K562 (cell line): ENCODE measurements around the gene UGT1A10. TPM values are rescaled to one million over a fixed set of nuclear protein-coding genes. Genes with fewer than 3 reads are reported as not detected.

ENCODE experiments used
- ATAC-seq: fragments of 200-7000 bp; cut with Tn5 transposase; 3 replicates; pipeline ENCODE4 v1.9.1; 2020; ENCODE audit warnings: moderate library complexity
- BruUV-seq: library from RNA; stranded (reverse); fragments of 400-500 nt; replicated peaks from 2 replicates; lab custom pipeline; 2021; lab: Mats Ljungman, UMichigan
- CTCF ChIA-PET: fragments of 300-600 bp; formaldehyde crosslinking; extraction: SDS; loops from one replicate; lab custom pipeline; 2021; ENCODE audit warnings: low intra/inter-chr PET ratio; lab: Yijun Ruan, JAX
- POLR2A ChIA-PET: fragments of 300-600, 350-650 bp; sonication (Branson Sonifier 250); formaldehyde crosslinking; extraction: SDS; loops from one replicate; lab custom pipeline; 2021; ENCODE audit warnings: antibody characterized with exemption, inconsistent platforms; lab: Yijun Ruan, JAX
- DNase-seq, 4 experiments: peaks; one replicate each; pipeline versions ENCODE4 v3.0.0 to v3.0.0-alpha.2; 2011 to 2018; ENCODE audit warnings: low spot score in 3 of 4, mixed read lengths in 3 of 4; ENCODE audit errors: extremely low read depth in 1 of 4
- FAIRE-seq: peaks from 2 replicates; lab custom pipeline; 2011; peaks lifted over from hg19 to GRCh38; lab: Jason Lieb, UNC
- H2AFZ ChIP-seq: 2 replicates; pipeline ENCODE4 v1.6.0; 2011; ENCODE audit warnings: low read depth, low read length, control low read depth, inconsistent platforms
- H3K27ac ChIP-seq: fragments of 200-600 bp; 3 replicates; pipeline ENCODE4 v1.8.0; 2011; ENCODE audit warnings: low read depth, mild to moderate bottlenecking, control low read depth, inconsistent platforms, low read length, moderate library complexity, mixed read lengths; ENCODE audit errors: extremely low read depth
- H3K27me3 ChIP-seq, 2 experiments: fragments of 300-600 bp in 1 of 2; 2 replicates in 1 of 2; 3 replicates in 1 of 2; pipeline versions ENCODE4 v1.6.0 to v1.8.0; 2011; ENCODE audit warnings: inconsistent platforms in 2 of 2, low read length in 2 of 2, mild to moderate bottlenecking in 1 of 2, mixed read lengths in 1 of 2, moderate library complexity in 1 of 2; ENCODE audit not compliant: control insufficient read depth in 2 of 2, insufficient read depth in 2 of 2
- H3K36me3 ChIP-seq: fragments of 300-600 bp; 3 replicates; pipeline ENCODE4 v1.8.0; 2011; ENCODE audit warnings: mild to moderate bottlenecking, low read length, inconsistent platforms; ENCODE audit not compliant: control insufficient read depth, insufficient read depth
- H3K4me1 ChIP-seq, 2 experiments: fragments of 200-600 bp in 1 of 2; replicated peaks in 1 of 2; 2 replicates in 1 of 2; 3 replicates in 1 of 2; pipeline versions ENCODE4 v1.5.1 to v1.8.0; 2011; ENCODE audit warnings: inconsistent platforms in 2 of 2, low read length in 2 of 2, mild to moderate bottlenecking in 1 of 2, mixed read lengths in 1 of 2, moderate library complexity in 1 of 2; ENCODE audit not compliant: control insufficient read depth in 2 of 2, insufficient read depth in 2 of 2
- H3K4me2 ChIP-seq: 2 replicates; pipeline ENCODE4 v1.6.1; 2011; ENCODE audit warnings: low read length, control low read depth, inconsistent platforms, mixed read lengths; ENCODE audit not compliant: insufficient read depth
- H3K4me3 ChIP-seq: fragments of 200-600 bp; sonication (generic), shearing (Covaris generic); 2 replicates; pipeline ENCODE4 v1.5.1; 2016; ENCODE audit warnings: control low read depth, inconsistent platforms
- H3K79me2 ChIP-seq: fragments of 200-600 bp; 3 replicates; pipeline ENCODE4 v1.8.0; 2011; ENCODE audit warnings: low read length, inconsistent platforms; ENCODE audit not compliant: control insufficient read depth, insufficient read depth
- H3K9ac ChIP-seq, 2 experiments: 2 replicates each; pipeline versions ENCODE4 v1.6.0 to v1.6.1; 2011; ENCODE audit warnings: low read depth in 2 of 2, low read length in 2 of 2, control low read depth in 1 of 2, inconsistent platforms in 1 of 2, mild to moderate bottlenecking in 1 of 2, mixed read lengths in 1 of 2; ENCODE audit not compliant: insufficient read depth in 1 of 2
- H3K9me1 ChIP-seq: one replicate; pipeline ENCODE4 v1.6.0; 2011; ENCODE audit warnings: inconsistent platforms, mild to moderate bottlenecking, low read length, moderate library complexity; ENCODE audit not compliant: control insufficient read depth, insufficient read depth
- H3K9me3 ChIP-seq: replicated peaks from 2 replicates; pipeline ENCODE4 v1.5.1; 2011; ENCODE audit warnings: low read depth, low read length, inconsistent platforms; ENCODE audit not compliant: control insufficient read depth, insufficient read depth
- H4K20me1 ChIP-seq: replicated peaks from 2 replicates; pipeline ENCODE4 v1.6.1; 2011; ENCODE audit warnings: low read length, inconsistent platforms, mixed read lengths; ENCODE audit not compliant: control insufficient read depth, insufficient read depth
- CXXC5 ChIP-seq: fragments of 250-450 bp; sonication (Bioruptor Pico); IDR thresholded peaks from 2 replicates; pipeline ENCODE4 v1.8.0; 2022; ENCODE audit warnings: inconsistent platforms, mild to moderate bottlenecking, moderate library complexity
- HNRNPUL1 ChIP-seq: fragments of 200-400 bp; formaldehyde crosslinking; IDR thresholded peaks from 2 replicates; pipeline ENCODE4 v1.6.1; 2017; ENCODE audit warnings: low read length
- MAZ ChIP-seq, 2 experiments: fragments of 450-650 bp in 1 of 2; sonication (generic) in 1 of 2; formaldehyde crosslinking; IDR thresholded peaks in 1 of 2; conservative IDR thresholded peaks in 1 of 2; 2 replicates each; pipeline versions ENCODE4 v1.4.0 to v1.5.0; 2020; ENCODE audit warnings: mild to moderate bottlenecking in 1 of 2, missing genetic modification reagents in 1 of 2
- POLR2A ChIP-seq: fragments of 450-650 bp; conservative IDR thresholded peaks from 2 replicates; pipeline ENCODE4 v1.6.1; 2016
- TARDBP ChIP-seq: fragments of 450-650 bp; IDR thresholded peaks from 2 replicates; pipeline ENCODE4 v1.6.1; 2016
- ZNF77 ChIP-seq: fragments of 250-450 bp; sonication (Bioruptor Pico); IDR thresholded peaks from 2 replicates; pipeline ENCODE4 v1.5.0; 2020
- WGBS: fragments of 100-300 bp; shearing (Covaris generic); methylation state at CpG from one replicate; pipeline ENCODE4 v1.1.6; 2016; ENCODE audit warnings: low coverage, mixed read lengths; ENCODE audit not compliant: insufficient coverage; ENCODE audit errors: missing lambda C conversion rate; 5-methylcytosine and 5-hydroxymethylcytosine counted together
- in situ Hi-C: fragments of 300-500 bp; cut with MboI; formaldehyde crosslinking; loops from 4 replicates; pipeline ENCODE4 v1.15.0; 2018; ENCODE audit warnings: inconsistent platforms, mixed read lengths
- intact Hi-C: fragments of 100-400 bp; cut with micrococcal nuclease; formaldehyde crosslinking; loops from 2 replicates; pipeline ENCODE4 v1.14.2; 2022
- polyA plus RNA-seq, 8 experiments: library from polyadenylated mRNA; depleted of rRNA in 4 of 8; stranded (reverse) in 5 of 8; unstranded in 3 of 8; fragments of >200 nt; fragmentation: Nextera tagmentation in 2 of 8; fragmentation: Illumina TruSeq in 1 of 8; extraction: Ambion mirVana in 2 of 8; extraction: Trizol in 1 of 8; gene quantifications; 2 replicates each; pipeline versions ENCODE4 v1.2.1 to v1.2.3, GENCODE V29; 2011 to 2014; ENCODE audit warnings: inconsistent platforms in 1 of 8, missing spikeins in 1 of 8
- total RNA-seq, 7 experiments: library from RNA; depleted of rRNA in 6 of 7; stranded (reverse); fragments of >200 nt in 6 of 7; fragmentation: Illumina TruSeq in 2 of 7; extraction: Trizol in 2 of 7; gene quantifications; 2 replicates each; pipeline versions ENCODE4 v1.2.1 to v1.2.3, GENCODE V29; 2011 to 2021; ENCODE audit warnings: low replicate concordance in 1 of 7
- TF ChIP-seq, protein P1 (sequence below), 2 experiments: fragments of 450-650 bp; IDR thresholded peaks; 2 replicates each; pipeline ENCODE4 v1.6.1; 2016
- TF ChIP-seq, protein P2 (sequence below): fragments of 250-450 bp; sonication (Bioruptor Pico); IDR thresholded peaks from 2 replicates; pipeline ENCODE4 v1.4.0; 2020; ENCODE audit warnings: mild to moderate bottlenecking, moderate library complexity, borderline replicate concordance

Gene UGT1A10
- total and polyA plus RNA-seq, 9 of the 15 experiments (the other 6 are each of a cell fraction or from before 2014, with no cell fraction given): not detected

DNA sequence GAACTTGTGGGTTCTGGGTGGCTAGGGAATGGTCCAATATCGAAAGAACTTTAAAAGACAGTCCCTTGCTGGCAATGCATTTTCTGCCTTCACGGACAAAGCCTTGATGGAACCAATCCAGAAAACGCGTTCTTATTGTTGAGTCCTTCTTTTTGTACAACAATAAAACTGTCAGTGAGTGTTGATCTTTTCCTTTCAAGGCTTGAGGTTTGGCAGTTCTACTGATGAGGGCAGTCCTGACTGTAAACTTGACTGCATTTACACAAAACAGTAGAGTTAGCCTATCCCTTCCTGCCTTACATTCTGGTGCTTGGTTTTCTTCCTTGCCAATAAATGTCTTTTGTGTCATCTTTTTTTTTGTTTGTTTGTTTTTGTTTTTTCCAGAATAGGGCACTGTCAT is 42.9 kb downstream of the UGT1A10 start:
- in situ Hi-C loops: no loop called here
- DNase-seq (no peak), FAIRE-seq (no peak), ATAC-seq (no peak)
- no peaks in the 10 kb centered on the region for H3K27me3 ChIP-seq
- H3K9me1 ChIP-seq: no peaks in the 10 kb centered on the region
- no peak overlapping the region for H3K4me3 ChIP-seq
- TF ChIP-seq ZNF77 (CRISPR knock-in tag) (no peak), MAZ (CRISPR knock-in tag; conservative IDR thresholded peaks at IDR 0.05 in 1 of 2, IDR thresholded peaks at IDR 0.05 in 1 of 2) (no peak), CXXC5 (CRISPR knock-in tag) (no peak), POLR2A (no peak), TARDBP (no peak), HNRNPUL1 (no peak)
- TF ChIP-seq, protein P1, sequence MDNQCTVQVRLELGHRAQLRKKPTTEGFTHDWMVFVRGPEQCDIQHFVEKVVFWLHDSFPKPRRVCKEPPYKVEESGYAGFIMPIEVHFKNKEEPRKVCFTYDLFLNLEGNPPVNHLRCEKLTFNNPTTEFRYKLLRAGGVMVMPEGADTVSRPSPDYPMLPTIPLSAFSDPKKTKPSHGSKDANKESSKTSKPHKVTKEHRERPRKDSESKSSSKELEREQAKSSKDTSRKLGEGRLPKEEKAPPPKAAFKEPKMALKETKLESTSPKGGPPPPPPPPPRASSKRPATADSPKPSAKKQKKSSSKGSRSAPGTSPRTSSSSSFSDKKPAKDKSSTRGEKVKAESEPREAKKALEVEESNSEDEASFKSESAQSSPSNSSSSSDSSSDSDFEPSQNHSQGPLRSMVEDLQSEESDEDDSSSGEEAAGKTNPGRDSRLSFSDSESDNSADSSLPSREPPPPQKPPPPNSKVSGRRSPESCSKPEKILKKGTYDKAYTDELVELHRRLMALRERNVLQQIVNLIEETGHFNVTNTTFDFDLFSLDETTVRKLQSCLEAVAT (IDR thresholded peaks at IDR 0.05): no peak
- TF ChIP-seq, protein P2, sequence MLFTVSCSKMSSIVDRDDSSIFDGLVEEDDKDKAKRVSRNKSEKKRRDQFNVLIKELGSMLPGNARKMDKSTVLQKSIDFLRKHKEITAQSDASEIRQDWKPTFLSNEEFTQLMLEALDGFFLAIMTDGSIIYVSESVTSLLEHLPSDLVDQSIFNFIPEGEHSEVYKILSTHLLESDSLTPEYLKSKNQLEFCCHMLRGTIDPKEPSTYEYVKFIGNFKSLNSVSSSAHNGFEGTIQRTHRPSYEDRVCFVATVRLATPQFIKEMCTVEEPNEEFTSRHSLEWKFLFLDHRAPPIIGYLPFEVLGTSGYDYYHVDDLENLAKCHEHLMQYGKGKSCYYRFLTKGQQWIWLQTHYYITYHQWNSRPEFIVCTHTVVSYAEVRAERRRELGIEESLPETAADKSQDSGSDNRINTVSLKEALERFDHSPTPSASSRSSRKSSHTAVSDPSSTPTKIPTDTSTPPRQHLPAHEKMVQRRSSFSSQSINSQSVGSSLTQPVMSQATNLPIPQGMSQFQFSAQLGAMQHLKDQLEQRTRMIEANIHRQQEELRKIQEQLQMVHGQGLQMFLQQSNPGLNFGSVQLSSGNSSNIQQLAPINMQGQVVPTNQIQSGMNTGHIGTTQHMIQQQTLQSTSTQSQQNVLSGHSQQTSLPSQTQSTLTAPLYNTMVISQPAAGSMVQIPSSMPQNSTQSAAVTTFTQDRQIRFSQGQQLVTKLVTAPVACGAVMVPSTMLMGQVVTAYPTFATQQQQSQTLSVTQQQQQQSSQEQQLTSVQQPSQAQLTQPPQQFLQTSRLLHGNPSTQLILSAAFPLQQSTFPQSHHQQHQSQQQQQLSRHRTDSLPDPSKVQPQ (CRISPR knock-in tag): no peak
- H3K4me1 ChIP-seq: no peaks in the 10 kb centered on the region
- no peak overlapping the region for H3K4me2 ChIP-seq
- 0% methylated on average over 4 of the region's 4 CpGs for WGBS
- no peak overlapping the region for H3K27ac ChIP-seq
- intact Hi-C loops: no loop called here
- H3K9ac ChIP-seq: no peak overlapping the region
- CTCF ChIA-PET: no interaction called here
- no peaks in the 10 kb centered on the region for H3K79me2 ChIP-seq
- H4K20me1 ChIP-seq: no peaks in the 10 kb centered on the region
- no peaks in the 10 kb centered on the region for H3K36me3 ChIP-seq
- no peaks in the 10 kb centered on the region for H3K9me3 ChIP-seq
- POLR2A ChIA-PET: interaction anchor here (1.5 kb wide), 1 partner anchor 11 kb away, joined by 5 read pairs; no protein-coding TSS in a partner anchor
- no peak overlapping the region for H2AFZ ChIP-seq
- BruUV-seq: no TSS peak
